Right lobe of liver (tissue), 6 donors: Measurements from ENCODE around the gene VAMP8. TPM values are rescaled to one million over a fixed set of nuclear protein-coding genes. Genes with fewer than 3 reads are reported as not detected.

ENCODE experiments used
- ATAC-seq, 4 donors: fragments of 200-7000 bp; cut with Tn5 transposase; one replicate each; pipeline ENCODE4 v1.9.1; 2020; ENCODE audit warnings: mild to moderate bottlenecking in 4 of 4, moderate library complexity in 4 of 4
- DNase-seq, 3 donors: peaks; one replicate each; pipeline ENCODE4 v3.0.0-alpha.2; 2020
- H3K27ac ChIP-seq, 3 donors: fragments of 200-600 bp; one replicate each; pipeline ENCODE4 v1.8.0; 2022
- H3K27me3 ChIP-seq, 2 donors: fragments of 200-600 bp; one replicate each; pipeline ENCODE4 v1.8.0; 2022
- H3K36me3 ChIP-seq, 4 donors: fragments of 200-600 bp; sonication (generic) in 1 of 4; one replicate each; pipeline versions ENCODE4 v1.5.1 to v1.8.0; 2017 to 2022; ENCODE audit warnings: control low read depth in 1 of 4
- H3K4me1 ChIP-seq, 4 donors: fragments of 200-600 bp; sonication (generic) in 1 of 4; one replicate each; pipeline versions ENCODE4 v1.5.1 to v1.8.0; 2017 to 2022; ENCODE audit warnings: control low read depth in 1 of 4
- H3K4me3 ChIP-seq, 3 donors: fragments of 200-600 bp; one replicate each; pipeline ENCODE4 v1.8.0; 2022
- H3K9me3 ChIP-seq, 4 donors: fragments of 200-600 bp; sonication (generic) in 1 of 4; one replicate each; pipeline versions ENCODE4 v1.5.1 to v1.8.0; 2017 to 2022; ENCODE audit warnings: control low read depth in 1 of 4
- CTCF ChIP-seq, 4 donors: fragments of 200-600 bp in 3 of 4; fragments of 450-650 bp in 1 of 4; IDR thresholded peaks; one replicate each; pipeline versions ENCODE4 v1.5.1 to v1.8.0; 2016 to 2022; ENCODE audit warnings: antibody characterized with exemption in 4 of 4, mild to moderate bottlenecking in 2 of 4
- POLR2A ChIP-seq: fragments of 450-650 bp; IDR thresholded peaks from one replicate; pipeline ENCODE4 v1.6.1; 2017; ENCODE audit warnings: antibody characterized with exemption, mild to moderate bottlenecking
- WGBS: methylation state at CpG from one replicate; pipeline ENCODE4 v1.1.6; 2018; ENCODE audit warnings: low coverage, low lambda C conversion rate; ENCODE audit not compliant: insufficient coverage; ENCODE audit errors: missing lambda C conversion rate; 5-methylcytosine and 5-hydroxymethylcytosine counted together
- intact Hi-C, 2 donors: fragments of 100-400 bp; cut with DNase I; formaldehyde crosslinking; loops; one replicate each; pipeline versions ENCODE4 v1.11.2 to v1.14.1; 2022
- total RNA-seq, 6 experiments: library from RNA; depleted of rRNA in 2 of 6; stranded (reverse); fragments of >200 nt in 2 of 6; fragmentation: NEBNext Ultra II Directional in 3 of 6; extraction: Animal tissue kit (Norgen Biotek cat#: 25700) in 3 of 6; gene quantifications; one replicate each; pipeline versions ENCODE4 v1.1.0 to v1.2.4, GENCODE V29; 2016 to 2023
- donor health status: DM: no; HTN: yes; CAD: no.
- donor health status: DM: no; HTN: no; CAD: no.
- donor health status: DM: no; HTN: no; CAD: no.
- donor health status: DM: no; HTN: yes; CAD: no.
- donor health status: DM: no; HTN: yes; CAD: no.

VAMP8 gene
- total RNA-seq, 6 experiments from 2014 or later: 59.5 to 107 (median 74.5) TPM

GRCh38 chr2:85537600-85538506 lies 39.5 kb upstream of the VAMP8 start:
- H3K4me1 ChIP-seq: peaks cover 0 to 29% (median 13%) of the 10 kb centered on the region in 4 donors
- no peaks in the 10 kb centered on the region for H3K27me3 ChIP-seq
- H3K36me3 ChIP-seq: peaks cover 12 to 23% (median 18%) of the 10 kb centered on the region in 4 donors
- under 1% methylated on average over 34 of the region's 35 CpGs for WGBS
- peak; percentile 32 to 55 (median 38) for ATAC-seq
- no peaks in the 10 kb centered on the region for H3K9me3 ChIP-seq
- peak; percentile 69 to 78 (median 76) for DNase-seq
- peak; percentile 8 for TF ChIP-seq POLR2A
- TF ChIP-seq CTCF (IDR thresholded peaks at IDR 0.05): no peak
- intact Hi-C loops: no loop called here
- H3K27ac ChIP-seq: peak overlapping the region; percentile 98 to 99 (median 98)
- peak overlapping the region; percentile 94 to 100 (median 99) for H3K4me3 ChIP-seq

- Histone ChIP-seq H3K27ac (peak within 1 kb of the TSS; percentile 98 to 99 (median 98)), H3K4me3 (peak within 1 kb of the TSS; percentile 94 to 100 (median 99)), H3K27me3 (no peaks in the 10 kb centered on the region), H3K9me3 (no peaks in the 10 kb centered on the region), H3K36me3 (peaks cover 15 to 32% (median 25%) of the 10 kb centered on the region in 4 donors), H3K4me1 (peaks cover 0 to 30% (median 13%) of the 10 kb centered on the region in 4 donors)
- ATAC-seq: peak; percentile 84 to 92 (median 88)
- DNase-seq: peak; percentile 93 to 95 (median 93)
- WGBS: 0% methylated on average over 15 of the region's 92 CpGs
- peak; percentile 100 for TF ChIP-seq POLR2A
- peak; percentile 62 to 80 (median 74) for TF ChIP-seq CTCF (IDR thresholded peaks at IDR 0.05)
- intact Hi-C loops: no loop called here
Measured at GRCh38 chr2:85538507-85539360, 38.7 kb upstream of the VAMP8 start, which contains the start of gene MAT2A. TSS of gene MAT2A (plus strand) at chr2:85539168. CDS start at chr2:85539288, 120 bp downstream.

GRCh38 chr2:85539361-85540132 lies 37.8 kb upstream of the VAMP8 start:
- Histone ChIP-seq H3K4me3 (peak overlapping the region; percentile 94 to 100 (median 99)), H3K27ac (peak overlapping the region; percentile 98 to 99 (median 98)), H3K27me3 (no peaks in the 10 kb centered on the region), H3K4me1 (peaks cover 0 to 30% (median 13%) of the 10 kb centered on the region in 4 donors), H3K9me3 (no peaks in the 10 kb centered on the region), H3K36me3 (peaks cover 15 to 40% (median 29%) of the 10 kb centered on the region in 4 donors)
- peak; percentile 45 for TF ChIP-seq POLR2A
- TF ChIP-seq CTCF (IDR thresholded peaks at IDR 0.05): no peak
- intact Hi-C loops: no loop called here
- DNase-seq (peak; percentile 68 to 77 (median 75)), ATAC-seq (peak; percentile 43 to 60 (median 52))
- 0% methylated on average over 3 of the region's 67 CpGs for WGBS
